Left ventricle myocardium inferior (tissue), 1 donor: ENCODE data around the gene DNER. TPM values are rescaled to one million over a fixed set of nuclear protein-coding genes. Genes with fewer than 3 reads are reported as not detected.

ENCODE experiments used
- DNase-seq: peaks from one replicate; pipeline ENCODE4 v3.0.0-alpha.2; 2020
- H3K27ac ChIP-seq: fragments of 200-600 bp; replicated peaks from 2 replicates; pipeline ENCODE4 v1.8.0; 2021
- H3K27me3 ChIP-seq: fragments of 200-600 bp; 2 replicates; pipeline ENCODE4 v1.8.0; 2021; ENCODE audit warnings: low read depth
- H3K36me3 ChIP-seq: fragments of 200-600 bp; 2 replicates; pipeline ENCODE4 v1.8.0; 2021
- H3K4me1 ChIP-seq: fragments of 200-600 bp; 2 replicates; pipeline ENCODE4 v1.8.0; 2021
- H3K4me3 ChIP-seq: fragments of 200-600 bp; 2 replicates; pipeline ENCODE4 v1.8.0; 2021; ENCODE audit warnings: mild to moderate bottlenecking, moderate library complexity
- H3K9me3 ChIP-seq: fragments of 200-600 bp; replicated peaks from 2 replicates; pipeline ENCODE4 v1.8.0; 2021
- intact Hi-C: fragments of 100-400 bp; cut with micrococcal nuclease; formaldehyde crosslinking; loops from one replicate; pipeline ENCODE4 v1.11.0; 2022
- total RNA-seq: library from RNA; stranded (reverse); fragmentation: NEBNext Ultra II Directional; extraction: Animal tissue kit (Norgen Biotek cat#: 25700); gene quantifications from one replicate; pipeline ENCODE4 v1.2.1, GENCODE V29; 2021
- TF ChIP-seq, protein P1 (sequence below): fragments of 200-600 bp; IDR thresholded peaks from 2 replicates; pipeline ENCODE4 v1.8.0; 2021; ENCODE audit warnings: antibody characterized with exemption, mild to moderate bottlenecking, borderline replicate concordance
- donor health status: DM: no; HTN: yes; CAD: no; lungs with severe emphysema.

The DNER gene
- total RNA-seq, 1 donor from 2014 or later = 2.3 TPM

DNA sequence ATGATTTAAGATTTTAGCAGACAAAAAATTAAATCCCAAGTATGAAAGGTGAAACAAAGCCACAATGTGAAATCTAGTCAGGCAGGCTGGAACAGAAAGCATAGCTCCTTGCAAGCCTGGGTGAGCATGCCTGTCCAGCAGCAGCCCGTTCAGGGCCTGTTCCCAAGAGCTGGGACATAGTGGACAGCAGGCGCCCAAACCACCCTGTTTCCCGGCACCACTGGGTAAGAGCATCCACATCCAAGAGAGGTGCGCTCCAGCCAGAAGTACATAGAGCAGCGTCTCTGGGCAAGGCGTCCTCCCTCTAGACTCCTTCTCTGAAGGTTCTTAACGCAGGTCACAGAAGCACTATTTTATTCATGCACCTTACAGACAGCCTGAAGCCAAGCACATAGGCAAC lies 80.8 kb downstream of the DNER start:
- no peak overlapping the region for H3K27ac ChIP-seq
- no peaks in the 10 kb centered on the region for H3K4me1 ChIP-seq
- TF ChIP-seq, protein P1, sequence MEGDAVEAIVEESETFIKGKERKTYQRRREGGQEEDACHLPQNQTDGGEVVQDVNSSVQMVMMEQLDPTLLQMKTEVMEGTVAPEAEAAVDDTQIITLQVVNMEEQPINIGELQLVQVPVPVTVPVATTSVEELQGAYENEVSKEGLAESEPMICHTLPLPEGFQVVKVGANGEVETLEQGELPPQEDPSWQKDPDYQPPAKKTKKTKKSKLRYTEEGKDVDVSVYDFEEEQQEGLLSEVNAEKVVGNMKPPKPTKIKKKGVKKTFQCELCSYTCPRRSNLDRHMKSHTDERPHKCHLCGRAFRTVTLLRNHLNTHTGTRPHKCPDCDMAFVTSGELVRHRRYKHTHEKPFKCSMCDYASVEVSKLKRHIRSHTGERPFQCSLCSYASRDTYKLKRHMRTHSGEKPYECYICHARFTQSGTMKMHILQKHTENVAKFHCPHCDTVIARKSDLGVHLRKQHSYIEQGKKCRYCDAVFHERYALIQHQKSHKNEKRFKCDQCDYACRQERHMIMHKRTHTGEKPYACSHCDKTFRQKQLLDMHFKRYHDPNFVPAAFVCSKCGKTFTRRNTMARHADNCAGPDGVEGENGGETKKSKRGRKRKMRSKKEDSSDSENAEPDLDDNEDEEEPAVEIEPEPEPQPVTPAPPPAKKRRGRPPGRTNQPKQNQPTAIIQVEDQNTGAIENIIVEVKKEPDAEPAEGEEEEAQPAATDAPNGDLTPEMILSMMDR = no peak
- no peaks in the 10 kb centered on the region for H3K36me3 ChIP-seq
- H3K27me3 ChIP-seq = peaks cover 72% of the 10 kb centered on the region
- no peak overlapping the region for H3K4me3 ChIP-seq
- no peaks in the 10 kb centered on the region for H3K9me3 ChIP-seq
- intact Hi-C loops = no loop called here
- no peak for DNase-seq

DNA sequence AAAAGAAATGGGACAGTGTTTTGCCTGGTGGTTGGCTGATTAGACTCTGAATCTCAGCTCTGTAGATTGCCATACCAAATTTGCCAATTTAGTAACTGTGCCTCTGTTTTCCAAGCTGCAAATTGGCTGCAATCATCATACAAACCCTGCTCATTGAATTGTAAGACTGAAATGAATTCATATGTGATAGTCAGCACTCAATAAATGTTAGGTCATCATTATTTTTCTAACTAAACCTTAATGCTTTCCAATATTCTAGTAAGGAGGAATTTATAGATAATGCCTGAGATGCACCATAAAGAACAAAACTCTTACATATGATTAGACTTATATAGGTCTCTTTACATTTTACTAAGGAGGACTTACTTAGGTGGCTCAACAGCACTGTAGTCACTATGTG lies 85.3 kb downstream of the DNER start:
- TF ChIP-seq, protein P1 = no peak
- H3K27me3 ChIP-seq = peaks cover 51% of the 10 kb centered on the region
- DNase-seq = no peak
- no peaks in the 10 kb centered on the region for H3K4me1 ChIP-seq
- no peak overlapping the region for H3K27ac ChIP-seq
- no peaks in the 10 kb centered on the region for H3K36me3 ChIP-seq
- intact Hi-C loops = no loop called here
- H3K9me3 ChIP-seq = no peaks in the 10 kb centered on the region
- H3K4me3 ChIP-seq = no peak overlapping the region

DNA sequence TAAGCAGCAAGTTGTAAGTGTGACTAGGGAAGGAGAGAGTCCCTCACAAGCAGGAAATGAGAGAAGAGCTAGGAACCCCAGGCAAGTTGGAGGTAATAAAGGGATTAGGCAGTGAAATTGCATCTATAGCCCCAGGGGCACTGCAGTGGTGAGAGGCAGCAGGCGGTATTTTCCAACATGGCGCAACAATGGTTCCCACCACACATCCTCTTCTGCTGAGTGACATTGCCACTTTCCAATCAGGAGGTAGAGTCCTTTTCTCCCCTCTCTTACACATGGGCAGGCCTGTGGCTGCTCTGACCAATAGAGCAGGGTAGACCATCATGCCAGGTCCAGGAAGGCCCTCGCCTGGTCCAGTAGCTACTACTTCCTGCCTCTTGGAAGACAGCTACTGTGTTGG lies 86.6 kb downstream of the DNER start:
- Histone ChIP-seq H3K27ac (no peak overlapping the region), H3K27me3 (peaks cover 47% of the 10 kb centered on the region), H3K36me3 (no peaks in the 10 kb centered on the region), H3K9me3 (no peaks in the 10 kb centered on the region), H3K4me3 (no peak overlapping the region), H3K4me1 (no peaks in the 10 kb centered on the region)
- TF ChIP-seq, protein P1 = no peak
- intact Hi-C loops = no loop called here
- DNase-seq = no peak

DNA sequence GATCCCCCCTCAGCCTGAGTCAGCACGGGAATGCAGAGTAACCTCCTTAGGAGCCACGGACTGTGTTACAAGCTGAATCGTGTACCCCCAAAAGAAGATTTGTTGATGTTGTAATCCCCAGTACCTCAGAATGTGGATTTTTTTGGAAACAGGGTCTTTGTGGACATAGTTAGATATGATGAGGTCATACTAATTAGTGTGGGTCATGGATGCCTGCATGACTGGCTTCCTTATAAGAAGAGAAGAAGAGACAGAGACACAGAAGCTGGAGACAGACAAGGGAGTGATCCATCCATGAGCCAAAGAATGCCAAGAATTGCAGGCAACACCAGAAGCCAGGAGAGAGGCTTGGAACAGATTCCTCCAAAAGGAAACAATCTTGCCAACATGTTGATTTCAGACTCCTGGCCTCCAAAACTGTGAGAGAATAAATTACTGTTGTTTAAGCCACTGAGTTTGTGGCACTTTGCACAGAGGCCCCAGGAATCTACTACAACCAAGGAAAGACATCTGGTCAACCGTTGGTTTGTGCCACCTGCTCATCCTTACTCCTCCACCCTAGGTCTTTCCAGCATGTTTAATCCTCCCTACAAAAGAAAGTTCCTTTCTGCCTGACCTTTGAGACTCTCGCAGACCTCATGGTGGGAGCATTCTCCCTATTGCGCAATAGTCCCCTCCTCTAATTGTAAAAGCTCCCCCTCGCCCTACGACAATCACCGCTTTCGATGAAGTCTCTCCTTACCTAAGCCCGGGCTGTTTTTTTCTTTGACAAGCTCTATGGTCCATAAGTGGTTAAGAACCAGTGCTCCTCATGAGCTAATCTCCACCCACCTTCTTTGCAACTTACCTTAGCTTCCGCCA lies 91.6 kb downstream of the DNER start:
- no peaks in the 10 kb centered on the region for H3K9me3 ChIP-seq
- no peaks in the 10 kb centered on the region for H3K4me1 ChIP-seq
- H3K27me3 ChIP-seq = peaks cover 11% of the 10 kb centered on the region
- TF ChIP-seq, protein P1 = no peak
- no peak overlapping the region for H3K27ac ChIP-seq
- no peak overlapping the region for H3K4me3 ChIP-seq
- intact Hi-C loops = no loop called here
- DNase-seq = no peak
- H3K36me3 ChIP-seq = no peaks in the 10 kb centered on the region

DNA sequence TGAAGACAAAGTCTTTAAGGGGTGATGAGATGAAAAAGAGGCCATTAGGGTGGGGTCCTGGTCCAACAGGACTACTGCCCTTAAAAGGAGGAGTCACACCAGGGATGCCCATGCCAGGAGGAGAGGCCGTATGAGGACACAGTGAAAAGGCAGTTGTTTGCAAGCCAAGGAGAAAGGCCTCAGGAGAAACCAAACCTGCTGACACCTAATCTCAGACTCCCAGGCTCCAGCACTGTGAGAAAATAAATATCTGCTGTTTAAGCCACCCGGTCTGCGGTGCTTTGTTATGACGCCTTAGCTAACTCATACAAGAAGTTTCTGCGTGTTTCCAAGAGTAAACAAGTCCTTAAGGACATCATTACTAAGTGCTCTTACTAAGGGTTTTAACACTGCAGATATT lies 93.6 kb downstream of the DNER start:
- no peak overlapping the region for H3K4me3 ChIP-seq
- no peaks in the 10 kb centered on the region for H3K9me3 ChIP-seq
- no peaks in the 10 kb centered on the region for H3K36me3 ChIP-seq
- no peak overlapping the region for H3K27ac ChIP-seq
- no peaks in the 10 kb centered on the region for H3K4me1 ChIP-seq
- TF ChIP-seq, protein P1 = no peak
- intact Hi-C loops = no loop called here
- no peak for DNase-seq
- peaks cover 10% of the 10 kb centered on the region for H3K27me3 ChIP-seq
